ENCODE results near the gene TESK1.
"Not testable (repeated sequence)": the region's sequence is repeated elsewhere in the genome, so short reads cannot be mapped to it uniquely, and the experiment has no call there.

The TESK1 gene

GRCh38 chr9:35639631-35640030 is 34.6 kb downstream of the TESK1 start:
- Mint-ChIP-seq H3K9me3 (no peaks in the 10 kb centered on the region), H3K4me3 (no peak overlapping the region), H3K36me3 (ENCODE audit: low read depth) (peaks cover 17% of the 10 kb centered on the region), H3K4me1 (peaks cover 13% of the 10 kb centered on the region), H3K27ac (no peak overlapping the region), H3K27me3 (ENCODE audit: low read depth) (no peaks in the 10 kb centered on the region)
- TF ChIP-seq CTCF (IDR thresholded peaks at IDR 0.05; ENCODE audit: unreplicated experiment in 3 of 3) = no peak

DNA sequence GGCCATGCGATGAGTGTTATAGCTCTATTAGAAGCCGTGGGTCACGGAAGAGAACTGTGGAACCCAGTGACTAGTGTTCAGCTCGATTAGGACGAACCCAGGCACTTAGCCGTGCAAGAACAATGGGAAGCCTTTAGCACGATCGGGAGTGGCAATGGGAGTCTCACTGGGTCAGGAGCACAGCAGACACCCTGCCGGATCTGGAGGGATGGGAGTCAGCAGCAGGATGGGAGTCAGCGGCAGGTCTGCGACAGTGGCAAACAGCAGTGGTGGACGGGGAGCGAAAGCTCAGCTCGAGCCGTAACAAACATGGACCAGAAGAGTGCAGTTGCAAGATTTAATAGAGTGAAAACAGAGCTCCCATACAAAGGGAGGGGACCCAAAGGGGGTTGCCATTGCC is 35.4 kb downstream of the TESK1 start:
- H3K4me1 Mint-ChIP-seq = peaks cover 12% of the 10 kb centered on the region
- not testable (repeated sequence) for H3K27ac Mint-ChIP-seq; H3K27me3 Mint-ChIP-seq (ENCODE audit: low read depth); H3K4me3 Mint-ChIP-seq; H3K9me3 Mint-ChIP-seq
- peaks cover 17% of the 10 kb centered on the region for H3K36me3 Mint-ChIP-seq (ENCODE audit: low read depth)

- H3K27me3 Mint-ChIP-seq (ENCODE audit: low read depth); H3K4me1 Mint-ChIP-seq; H3K4me3 Mint-ChIP-seq; H3K9me3 Mint-ChIP-seq; H3K27ac Mint-ChIP-seq: not testable (repeated sequence)
- H3K36me3 Mint-ChIP-seq (ENCODE audit: low read depth) = peaks cover 17% of the 10 kb centered on the region
Observed at GRCh38 chr9:35641478-35641877, 36.4 kb downstream of the TESK1 start.

- TF ChIP-seq CTCF (IDR thresholded peaks at IDR 0.05; ENCODE audit: unreplicated experiment in 3 of 3) = no peak
- no peak overlapping the region for H3K27ac Mint-ChIP-seq
- H3K9me3 Mint-ChIP-seq = no peaks in the 10 kb centered on the region
- no peaks in the 10 kb centered on the region for H3K27me3 Mint-ChIP-seq (ENCODE audit: low read depth)
- H3K4me1 Mint-ChIP-seq = peaks cover 17% of the 10 kb centered on the region
- no peak overlapping the region for H3K4me3 Mint-ChIP-seq
- peaks cover 17% of the 10 kb centered on the region for H3K36me3 Mint-ChIP-seq (ENCODE audit: low read depth)
Observed at GRCh38 chr9:35643046-35643445, 38.0 kb downstream of the TESK1 start.

- H3K9me3 Mint-ChIP-seq = not testable (repeated sequence)
Observed at GRCh38 chr9:35645736-35646135, 40.7 kb downstream of the TESK1 start.

GRCh38 chr9:35646153-35646532 is 41.1 kb downstream of the TESK1 start:
- Mint-ChIP-seq H3K4me3 (peak overlapping the region; percentile 94 to 95 (median 94)), H3K9me3 (no peaks in the 10 kb centered on the region), H3K4me1 (peaks cover 26% of the 10 kb centered on the region), H3K36me3 (ENCODE audit: low read depth) (peaks cover 6% of the 10 kb centered on the region), H3K27ac (peak overlapping the region; percentile 95 to 99 (median 99)), H3K27me3 (ENCODE audit: low read depth) (no peaks in the 10 kb centered on the region)
- TF ChIP-seq CTCF (IDR thresholded peaks at IDR 0.05; ENCODE audit: unreplicated experiment in 3 of 3) = no peak

More at GRCh38 chr9:35645736-35646135, 40.7 kb downstream of the TESK1 start:
- Mint-ChIP-seq H3K27ac (peak overlapping the region; percentile 95 to 99 (median 99)), H3K4me3 (peak overlapping the region; percentile 94 to 95 (median 94)), H3K36me3 (ENCODE audit: low read depth) (peaks cover 11% of the 10 kb centered on the region), H3K4me1 (peaks cover 26% of the 10 kb centered on the region)
- not testable (repeated sequence) for H3K27me3 Mint-ChIP-seq (ENCODE audit: low read depth)

GRCh38 chr9:35646533-35647265 is 41.6 kb downstream of the TESK1 start:
- H3K9me3 Mint-ChIP-seq = no peaks in the 10 kb centered on the region
- TF ChIP-seq CTCF (IDR thresholded peaks at IDR 0.05; ENCODE audit: unreplicated experiment in 3 of 3) = peak; percentile 92 to 94 (median 93)

More at GRCh38 chr9:35646533-35647265, 41.6 kb downstream of the TESK1 start:
- H3K27me3 Mint-ChIP-seq (ENCODE audit: low read depth) = peaks cover under 1% of the 10 kb centered on the region
- peak overlapping the region; percentile 94 to 95 (median 94) for H3K4me3 Mint-ChIP-seq
- peak overlapping the region; percentile 95 to 99 (median 99) for H3K27ac Mint-ChIP-seq
- peaks cover 26% of the 10 kb centered on the region for H3K4me1 Mint-ChIP-seq
- H3K36me3 Mint-ChIP-seq (ENCODE audit: low read depth) = peaks cover under 1% of the 10 kb centered on the region

Data from nephron (organoid).